ENCODE measurements around the gene CIRBP. TPM values are rescaled to one million over a fixed set of nuclear protein-coding genes. Genes with fewer than 3 reads are reported as not detected.

Gene CIRBP
- total and polyA plus RNA-seq, 2 of the 13 experiments (the other 11 are each of a cell fraction or from before 2014, with no cell fraction given): 133 to 140 TPM

GRCh38 chr19:1251330-1252220 is 17.6 kb upstream of the CIRBP start:
- H3K4me2 ChIP-seq (ENCODE audit: low read depth, low read length): peak overlapping the region; percentile 87
- peak overlapping the region; percentile 94 for H3K27ac ChIP-seq (ENCODE audit: extremely low read length, insufficient read depth, low read length)
- ChIA-PET POLR2A (interaction anchor here (0.9 to 13.7 kb wide), 3 partner anchors 13 to 22 kb away, joined by 4 to 668 read pairs (median 4); partner anchors contain the start of gene CIRBP), CTCF (ENCODE audit: low intra/inter-chr PET ratio, low total read pairs) (interaction anchor here (0.8 to 1.2 kb wide), 2 partner anchors 16 kb away, joined by 4 read pairs; no protein-coding TSS in a partner anchor)
- ATAC-seq (peak; percentile 9), DNase-seq (ENCODE audit: low spot score) (peak; percentile 90), FAIRE-seq (no peak)
- no peak overlapping the region for H2AFZ ChIP-seq (ENCODE audit: low read length)
- H3K9ac ChIP-seq (ENCODE audit: insufficient read depth, low read depth, low read length): peak overlapping the region; percentile 92
- peaks cover 41% of the 10 kb centered on the region; the same call in 1 of the 2 replicates for H4K20me1 ChIP-seq (ENCODE audit: insufficient read depth, low read length)
- peaks cover 16 to 34% of the 10 kb centered on the region in 2 experiments for H3K36me3 ChIP-seq (replicated peaks in 1 of 2; ENCODE audit: control insufficient read depth in 1 of 2, insufficient read depth in 2 of 2, low read length in 2 of 2)
- intact Hi-C loops (cut with micrococcal nuclease; ENCODE audit: unreplicated experiment) (no loop called here), in situ Hi-C loops (cut with HindIII; ENCODE audit: extremely low pct_ligation_motif_present, low pct_unique_long_range_greater_than_20kb) (no loop called here)
- WGBS (ENCODE audit: low lambda C conversion rate): 0% methylated on average over 5 of the region's 41 CpGs
- H3K4me1 ChIP-seq (ENCODE audit: insufficient read depth, low read length): peaks cover 51% of the 10 kb centered on the region
- BruUV-seq (replicated peaks): TSS peak; percentile 30
- no peaks in the 10 kb centered on the region; a peak in 1 of 5 replicates for H3K27me3 ChIP-seq (ENCODE audit: control insufficient read depth in 1 of 2, insufficient read depth in 2 of 2, low read length in 2 of 2)
- H3K9me3 ChIP-seq (ENCODE audit: low read length): no peaks in the 10 kb centered on the region
- H3K79me2 ChIP-seq (ENCODE audit: insufficient read depth, low read length): peaks cover 35% of the 10 kb centered on the region
- H3K4me3 ChIP-seq (replicated peaks in 1 of 3; ENCODE audit: insufficient read depth in 1 of 3, low read depth in 2 of 3, low read length in 3 of 3): peak overlapping the region; percentile 86 to 90 (median 88); a peak in 5 of 6 replicates
- 0 out of 2 replicates have a peak, but pooled peaks have one; percentile 34 for TF ChIP-seq NCOA1 (CRISPR knock-in tag; IDR thresholded peaks at IDR 0.05)
- TF ChIP-seq ZNF235 (CRISPR knock-in tag; IDR thresholded peaks at IDR 0.05; ENCODE audit: borderline replicate concordance): no peak
- peak; percentile 1 for TF ChIP-seq MYC (CRISPR knock-in tag; IDR thresholded peaks at IDR 0.05; ENCODE audit: borderline replicate concordance)
- TF ChIP-seq ZIK1 (CRISPR knock-in tag; IDR thresholded peaks at IDR 0.05; ENCODE audit: borderline replicate concordance, low read depth): 0 out of 2 replicates have a peak, but pooled peaks have one; percentile 17
- no peak for TF ChIP-seq ZNF451 (CRISPR knock-in tag; IDR thresholded peaks at IDR 0.05)
- TF ChIP-seq TRIM22 (IDR thresholded peaks at IDR 0.05): no peak
- no peak for TF ChIP-seq ZSCAN12 (CRISPR knock-in tag; IDR thresholded peaks at IDR 0.05)
- TF ChIP-seq JUND (CRISPR knock-in tag; IDR thresholded peaks at IDR 0.05): 0 out of 2 replicates have a peak, but pooled peaks have one; percentile 40
- TF ChIP-seq CBFB (CRISPR knock-in tag; IDR thresholded peaks at IDR 0.05): no peak; the same call in none of the 2 replicates
- TF ChIP-seq ZFP91 (CRISPR knock-in tag; IDR thresholded peaks at IDR 0.05; ENCODE audit: borderline replicate concordance): 0 out of 2 replicates have a peak, but pooled peaks have one; percentile 47
- no peak for TF ChIP-seq NAIF1 (CRISPR knock-in tag; IDR thresholded peaks at IDR 0.05; ENCODE audit: borderline replicate concordance)
- TF ChIP-seq NFKBIZ (CRISPR knock-in tag; IDR thresholded peaks at IDR 0.05): no peak
- no peak for TF ChIP-seq MAZ (IDR thresholded peaks at IDR 0.05; ENCODE audit: borderline replicate concordance, low read depth, low read length)
- peak; percentile 57; the same call in 1 of the 2 replicates for TF ChIP-seq MAZ (CRISPR knock-in tag; IDR thresholded peaks at IDR 0.05; ENCODE audit: low read depth)
- TF ChIP-seq, protein P1, sequence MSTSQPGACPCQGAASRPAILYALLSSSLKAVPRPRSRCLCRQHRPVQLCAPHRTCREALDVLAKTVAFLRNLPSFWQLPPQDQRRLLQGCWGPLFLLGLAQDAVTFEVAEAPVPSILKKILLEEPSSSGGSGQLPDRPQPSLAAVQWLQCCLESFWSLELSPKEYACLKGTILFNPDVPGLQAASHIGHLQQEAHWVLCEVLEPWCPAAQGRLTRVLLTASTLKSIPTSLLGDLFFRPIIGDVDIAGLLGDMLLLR (CRISPR knock-in tag; IDR thresholded peaks at IDR 0.05): no peak

Data from HepG2 (cell line).